Ishikawa (cell line): ENCODE measurements around the gene SLC13A5.

Experiments
- EGR1 ChIP-seq: IDR thresholded peaks from 2 replicates; pipeline ENCODE4 v1.6.1; 2012
- EP300 ChIP-seq: IDR thresholded peaks from 2 replicates; pipeline ENCODE4 v1.6.1; 2012; ENCODE audit warnings: borderline replicate concordance
- NFIC ChIP-seq: IDR thresholded peaks from 2 replicates; pipeline ENCODE4 v1.6.1; 2012
- RAD21 ChIP-seq: IDR thresholded peaks from 2 replicates; pipeline ENCODE4 v1.6.1; 2012; ENCODE audit warnings: low read depth
- TAF1 ChIP-seq: IDR thresholded peaks from 2 replicates; pipeline ENCODE4 v1.6.1; 2012; ENCODE audit warnings: low read depth, mild to moderate bottlenecking
- TCF12 ChIP-seq: IDR thresholded peaks from 2 replicates; pipeline ENCODE4 v1.6.1; 2012; ENCODE audit warnings: low read depth
- ZBTB7A ChIP-seq: IDR thresholded peaks from 2 replicates; pipeline ENCODE4 v1.6.1; 2012; ENCODE audit warnings: low read depth
- TF ChIP-seq, protein P1 (sequence below): IDR thresholded peaks from 2 replicates; pipeline ENCODE4 v1.6.1; 2012
- TF ChIP-seq, protein P2 (sequence below): IDR thresholded peaks from 2 replicates; pipeline ENCODE4 v1.6.1; 2012
- TF ChIP-seq, protein P3 (sequence below): IDR thresholded peaks from 2 replicates; pipeline ENCODE4 v1.6.1; 2012; ENCODE audit warnings: low read depth, mild to moderate bottlenecking

DNA sequence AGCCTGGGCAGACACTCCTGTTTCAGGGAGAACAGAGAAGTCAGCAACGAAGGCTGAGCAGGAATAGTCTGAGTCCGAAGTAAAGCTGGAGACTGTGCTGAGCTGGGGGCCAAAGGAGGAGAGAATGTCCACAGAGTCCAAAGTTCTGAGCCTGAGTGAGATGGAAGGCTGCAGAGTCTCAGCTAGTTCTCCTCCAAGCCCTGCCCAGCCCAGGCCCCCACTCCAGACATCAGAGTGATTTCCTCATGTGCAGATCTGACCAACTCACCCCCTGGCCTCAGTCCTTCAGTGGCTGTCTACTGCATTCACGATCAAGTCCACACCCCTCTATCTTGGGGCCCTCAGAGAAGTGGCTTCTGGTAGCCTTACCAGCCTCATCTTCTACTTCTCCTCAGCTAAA, 21.6 kb downstream of the SLC13A5 start:
- TF ChIP-seq EP300, result no peak
- TF ChIP-seq TAF1, result no peak
- no peak for TF ChIP-seq EGR1
- TF ChIP-seq, protein P1, sequence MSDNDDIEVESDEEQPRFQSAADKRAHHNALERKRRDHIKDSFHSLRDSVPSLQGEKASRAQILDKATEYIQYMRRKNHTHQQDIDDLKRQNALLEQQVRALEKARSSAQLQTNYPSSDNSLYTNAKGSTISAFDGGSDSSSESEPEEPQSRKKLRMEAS, result no peak
- no peak for TF ChIP-seq NFIC
- TF ChIP-seq TCF12, result no peak
- TF ChIP-seq, protein P2, sequence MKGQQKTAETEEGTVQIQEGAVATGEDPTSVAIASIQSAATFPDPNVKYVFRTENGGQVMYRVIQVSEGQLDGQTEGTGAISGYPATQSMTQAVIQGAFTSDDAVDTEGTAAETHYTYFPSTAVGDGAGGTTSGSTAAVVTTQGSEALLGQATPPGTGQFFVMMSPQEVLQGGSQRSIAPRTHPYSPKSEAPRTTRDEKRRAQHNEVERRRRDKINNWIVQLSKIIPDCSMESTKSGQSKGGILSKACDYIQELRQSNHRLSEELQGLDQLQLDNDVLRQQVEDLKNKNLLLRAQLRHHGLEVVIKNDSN, result no peak
- TF ChIP-seq, protein P3, sequence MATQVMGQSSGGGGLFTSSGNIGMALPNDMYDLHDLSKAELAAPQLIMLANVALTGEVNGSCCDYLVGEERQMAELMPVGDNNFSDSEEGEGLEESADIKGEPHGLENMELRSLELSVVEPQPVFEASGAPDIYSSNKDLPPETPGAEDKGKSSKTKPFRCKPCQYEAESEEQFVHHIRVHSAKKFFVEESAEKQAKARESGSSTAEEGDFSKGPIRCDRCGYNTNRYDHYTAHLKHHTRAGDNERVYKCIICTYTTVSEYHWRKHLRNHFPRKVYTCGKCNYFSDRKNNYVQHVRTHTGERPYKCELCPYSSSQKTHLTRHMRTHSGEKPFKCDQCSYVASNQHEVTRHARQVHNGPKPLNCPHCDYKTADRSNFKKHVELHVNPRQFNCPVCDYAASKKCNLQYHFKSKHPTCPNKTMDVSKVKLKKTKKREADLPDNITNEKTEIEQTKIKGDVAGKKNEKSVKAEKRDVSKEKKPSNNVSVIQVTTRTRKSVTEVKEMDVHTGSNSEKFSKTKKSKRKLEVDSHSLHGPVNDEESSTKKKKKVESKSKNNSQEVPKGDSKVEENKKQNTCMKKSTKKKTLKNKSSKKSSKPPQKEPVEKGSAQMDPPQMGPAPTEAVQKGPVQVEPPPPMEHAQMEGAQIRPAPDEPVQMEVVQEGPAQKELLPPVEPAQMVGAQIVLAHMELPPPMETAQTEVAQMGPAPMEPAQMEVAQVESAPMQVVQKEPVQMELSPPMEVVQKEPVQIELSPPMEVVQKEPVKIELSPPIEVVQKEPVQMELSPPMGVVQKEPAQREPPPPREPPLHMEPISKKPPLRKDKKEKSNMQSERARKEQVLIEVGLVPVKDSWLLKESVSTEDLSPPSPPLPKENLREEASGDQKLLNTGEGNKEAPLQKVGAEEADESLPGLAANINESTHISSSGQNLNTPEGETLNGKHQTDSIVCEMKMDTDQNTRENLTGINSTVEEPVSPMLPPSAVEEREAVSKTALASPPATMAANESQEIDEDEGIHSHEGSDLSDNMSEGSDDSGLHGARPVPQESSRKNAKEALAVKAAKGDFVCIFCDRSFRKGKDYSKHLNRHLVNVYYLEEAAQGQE, result no peak
- TF ChIP-seq RAD21, result no peak
- TF ChIP-seq ZBTB7A, result no peak
